ENCODE measurements around the gene GNB1L.

The GNB1L gene

GRCh38 chr22:19876314-19876940 is 21.8 kb upstream of the GNB1L start:
- DNase-seq (ENCODE audit: low spot score): no peak

GRCh38 chr22:19875531-19876313 is 21.0 kb upstream of the GNB1L start:
- no peak for DNase-seq (ENCODE audit: low spot score)

DNA sequence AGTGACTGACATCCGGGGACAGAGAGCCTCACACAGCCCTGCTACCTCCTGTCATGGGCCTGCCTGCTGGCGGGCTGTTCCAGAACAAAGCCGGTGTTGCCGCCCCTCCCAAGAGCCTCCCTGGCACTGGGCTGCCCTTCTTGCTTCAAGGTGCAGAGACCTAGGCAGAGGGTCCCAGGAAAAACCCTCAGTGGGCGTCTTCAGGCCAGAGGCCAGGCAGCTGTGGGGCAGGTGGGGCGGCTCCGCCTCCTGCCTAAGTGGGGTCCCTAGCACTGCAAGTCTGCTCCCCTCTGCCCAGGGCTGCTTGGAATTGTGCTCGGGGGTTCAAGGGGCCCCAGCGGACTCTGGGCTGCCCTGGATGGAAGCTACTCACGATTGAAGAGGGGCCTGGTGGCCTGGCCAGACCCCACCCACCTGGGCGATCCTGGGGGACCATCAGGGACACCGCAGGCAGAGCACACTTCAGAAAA is 20.4 kb upstream of the GNB1L start:
- DNase-seq (ENCODE audit: low spot score): no peak

DNA sequence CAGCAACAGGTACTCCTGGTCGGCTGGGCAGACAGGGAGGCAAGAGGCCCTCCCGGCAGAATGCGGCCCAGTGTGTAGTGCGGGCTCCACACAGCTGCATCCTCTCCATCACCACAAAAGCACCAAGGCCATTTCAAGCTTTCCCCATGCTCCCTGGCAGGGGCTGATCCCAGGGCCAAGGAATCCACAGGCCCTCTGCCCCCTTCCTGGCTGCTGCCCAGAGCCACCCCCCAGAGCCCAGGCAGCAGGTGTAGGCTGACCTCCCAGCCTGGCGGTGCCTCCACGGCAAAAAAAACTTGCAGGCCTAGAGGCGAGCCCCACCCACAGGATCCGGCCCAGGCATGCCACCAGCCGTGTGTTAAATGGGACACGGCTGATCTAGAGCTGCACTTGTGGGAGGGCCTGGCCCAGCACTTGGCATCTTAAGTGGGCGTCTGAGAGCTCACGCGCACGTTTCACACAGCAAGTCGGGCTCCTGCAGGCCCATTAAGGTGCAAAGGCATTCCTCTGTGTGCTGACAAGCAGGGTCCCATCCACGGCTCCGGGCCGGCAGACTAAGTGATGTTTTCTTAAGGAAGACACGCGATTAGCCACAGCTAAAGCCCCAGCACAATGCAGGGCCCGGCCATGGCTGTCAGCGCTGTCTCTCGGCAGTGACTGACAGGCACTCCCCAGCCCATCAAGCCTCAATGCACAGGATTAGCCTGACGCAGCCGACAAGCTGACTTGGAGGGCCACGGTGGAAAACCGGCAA is 19.8 kb upstream of the GNB1L start:
- DNase-seq (ENCODE audit: low spot score): no peak

- no peak for DNase-seq (ENCODE audit: low spot score)
Measured at GRCh38 chr22:19873960-19874306, 19.3 kb upstream of the GNB1L start.

DNA sequence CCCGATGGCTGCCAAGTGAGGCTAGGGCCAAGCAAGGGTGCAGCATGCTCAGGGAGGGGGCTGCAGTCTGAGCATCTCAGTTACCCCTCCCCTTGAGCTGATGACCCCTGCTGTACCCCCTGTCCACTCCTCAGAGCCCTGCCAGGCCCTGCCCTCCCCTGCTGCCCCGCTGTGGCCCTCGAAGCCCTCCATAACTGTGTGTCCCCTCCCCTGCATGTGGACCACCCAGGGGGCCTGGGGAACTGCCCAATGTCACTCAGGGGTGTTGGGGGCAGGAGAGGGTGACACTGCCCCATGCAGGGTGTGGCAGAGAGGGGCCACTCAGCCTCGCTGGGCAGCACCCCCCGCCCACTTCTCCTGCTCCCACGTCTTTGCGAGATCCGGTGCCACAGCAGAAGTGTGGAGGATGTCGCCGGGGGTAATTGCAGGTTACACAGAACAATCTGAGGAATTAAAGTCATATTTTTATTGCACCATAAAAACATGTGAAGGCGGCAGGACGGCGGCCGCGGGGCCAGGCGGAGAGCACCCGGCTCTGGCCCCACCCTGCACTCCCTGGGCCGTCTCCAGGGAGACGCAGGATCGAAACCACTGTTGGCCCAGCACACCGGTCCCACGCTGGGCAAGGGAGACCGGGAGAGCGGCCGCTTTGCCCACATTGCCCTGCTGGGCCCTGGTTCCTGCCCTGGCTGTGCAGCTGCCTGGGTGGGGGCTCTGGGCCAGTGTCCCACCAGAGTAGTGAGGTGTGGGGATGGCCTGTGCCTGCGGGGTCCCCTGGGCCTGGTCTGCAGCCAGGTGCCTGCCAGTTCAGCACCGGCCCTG is 18.7 kb upstream of the GNB1L start:
- no peak for DNase-seq (ENCODE audit: low spot score)

GRCh38 chr22:19872779-19873137 is 18.1 kb upstream of the GNB1L start:
- DNase-seq (ENCODE audit: low spot score): no peak

GRCh38 chr22:19871845-19872778 is 17.4 kb upstream of the GNB1L start:
- no peak for DNase-seq (ENCODE audit: low spot score)

DNA sequence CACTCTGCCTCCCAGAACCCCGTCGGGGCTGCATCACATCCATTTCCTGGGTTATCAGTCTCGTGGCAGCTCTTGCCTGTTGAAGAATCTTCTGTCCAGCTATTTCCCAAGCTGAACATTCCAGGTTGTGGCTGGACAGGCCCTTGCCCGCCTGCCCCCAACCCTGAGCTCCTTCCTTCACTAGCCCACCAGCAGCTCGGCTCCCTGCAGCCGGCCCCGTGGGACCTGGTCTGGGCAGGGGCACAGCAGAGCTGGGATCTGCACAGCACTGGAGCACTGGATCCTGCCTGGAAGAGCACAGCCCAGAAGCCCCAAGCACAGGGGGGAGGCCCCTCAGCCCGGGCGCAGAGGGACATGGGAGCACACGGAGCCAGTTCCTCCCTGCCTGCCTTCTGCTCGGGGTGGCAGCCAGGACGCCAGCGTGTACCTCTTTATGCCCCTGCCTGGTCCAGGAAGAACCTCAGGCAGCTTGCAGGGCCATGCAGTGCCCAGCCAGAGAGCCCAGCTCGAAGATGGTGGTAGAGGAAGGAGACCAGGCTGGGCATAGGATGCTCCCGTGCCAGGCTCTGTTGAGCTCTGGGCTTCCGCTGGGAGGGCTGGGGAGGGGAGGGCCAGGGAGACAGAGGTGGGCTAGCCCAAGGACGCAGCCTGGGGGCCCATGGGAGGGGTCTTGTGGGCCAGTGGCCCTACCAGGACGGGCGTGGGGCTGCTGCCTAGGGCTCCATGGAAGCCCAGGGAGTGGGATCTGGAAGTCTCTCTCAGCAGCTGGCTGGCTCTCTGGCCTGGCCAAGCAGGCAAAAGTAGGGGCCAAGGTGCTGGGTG is 16.6 kb upstream of the GNB1L start:
- DNase-seq (ENCODE audit: low spot score): no peak

GRCh38 chr22:19870153-19871022 is 15.7 kb upstream of the GNB1L start:
- DNase-seq (ENCODE audit: low spot score): no peak

- DNase-seq (ENCODE audit: low spot score): no peak
Measured at GRCh38 chr22:19869497-19870152, 15.0 kb upstream of the GNB1L start.

DNA sequence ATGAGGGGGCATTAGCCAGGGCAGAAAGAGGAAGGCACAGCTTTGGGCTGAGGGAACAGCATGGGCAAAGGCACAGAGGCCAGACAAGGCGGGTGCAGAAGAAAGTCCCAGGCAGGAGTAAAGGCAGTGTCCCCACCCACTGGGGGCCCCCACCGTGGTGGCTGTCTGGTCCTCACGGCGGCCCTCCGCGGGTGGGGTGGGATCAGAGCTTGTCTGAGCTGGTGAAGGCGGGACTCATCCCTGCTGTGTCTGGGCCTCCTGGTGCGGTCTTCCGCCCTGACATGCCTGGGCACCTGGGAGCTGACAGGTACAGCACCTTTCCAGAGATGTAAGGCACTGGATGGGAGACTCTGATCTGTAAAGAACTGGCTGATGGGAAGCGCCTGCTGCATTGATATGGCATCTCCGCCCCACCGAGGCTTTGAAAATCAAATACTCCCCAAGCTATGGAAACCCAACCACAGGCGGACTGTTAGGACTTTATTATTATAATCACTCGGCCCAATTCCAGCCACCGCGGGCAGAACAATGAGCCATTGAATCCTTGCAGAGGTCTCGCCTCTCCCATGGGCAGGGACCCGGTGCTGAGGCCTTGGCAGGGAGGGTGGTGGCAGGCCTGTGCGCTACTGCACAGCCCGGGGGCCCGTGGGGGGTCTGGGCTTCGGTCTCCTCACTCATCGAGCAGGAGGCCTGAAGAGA is 14.2 kb upstream of the GNB1L start:
- DNase-seq (ENCODE audit: low spot score): no peak

GRCh38 chr22:19868333-19868732 is 13.7 kb upstream of the GNB1L start:
- DNase-seq (ENCODE audit: low spot score): no peak

DNA sequence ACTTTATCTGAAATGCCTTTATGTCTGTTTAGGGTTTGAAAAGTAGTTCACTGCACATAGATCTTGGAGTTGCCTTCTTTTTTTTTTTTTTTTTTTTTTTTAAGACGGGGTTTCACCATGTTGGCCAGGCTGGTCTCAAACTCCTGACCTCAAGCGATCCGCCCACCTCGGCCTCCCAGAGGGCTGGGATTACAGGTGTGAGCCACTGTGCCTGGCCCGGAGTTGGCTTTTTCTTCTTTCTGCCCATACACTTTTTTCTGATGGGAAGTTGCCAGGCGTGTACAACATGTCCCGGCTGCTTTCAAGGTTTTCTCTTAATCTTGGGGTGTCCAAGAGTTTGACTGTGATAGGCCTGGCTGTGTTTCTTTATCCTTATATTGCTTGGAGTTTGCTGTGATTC is 12.9 kb upstream of the GNB1L start:
- no peak for DNase-seq (ENCODE audit: low spot score)

GRCh38 chr22:19866665-19867009 is 12.0 kb upstream of the GNB1L start:
- DNase-seq (ENCODE audit: low spot score): no peak

- no peak for DNase-seq (ENCODE audit: low spot score)
Measured at GRCh38 chr22:19865141-19865829, 10.6 kb upstream of the GNB1L start.

DNA sequence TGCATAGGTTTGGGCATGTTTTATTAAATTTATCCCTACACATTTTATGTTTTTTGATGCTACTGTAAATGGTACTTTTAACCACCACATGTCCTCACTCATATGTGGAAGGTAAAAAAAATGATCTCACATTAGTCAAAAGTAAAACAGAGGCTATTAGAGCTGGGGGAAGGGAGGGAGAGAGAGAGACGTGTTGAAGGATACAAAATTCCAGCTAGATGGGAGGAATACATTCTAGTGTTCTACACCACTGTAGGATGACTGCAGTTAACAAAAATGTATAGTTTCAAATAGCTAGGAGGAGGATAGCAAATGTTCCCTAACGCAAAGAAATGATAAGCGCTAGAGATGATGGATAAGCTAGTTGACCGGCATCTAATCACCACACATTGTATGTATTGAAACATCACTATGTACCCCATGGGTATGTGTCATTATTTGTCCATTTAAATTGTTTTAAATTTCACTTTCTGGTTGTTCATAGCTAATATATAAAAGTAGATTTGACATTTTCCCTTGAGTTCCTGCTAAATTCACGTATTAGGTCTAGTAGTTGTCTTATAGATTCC is 9.9 kb upstream of the GNB1L start:
- DNase-seq (ENCODE audit: low spot score): no peak

Measured in HuH-7.5 (cell line).